GM12874 (cell line): ENCODE results near the gene WASF1.
A peak's percentile ranks its signal among the peaks of the same experiment; 100 is the strongest.

ENCODE experiments used
- CTCF ChIP-seq: IDR thresholded peaks from 2 replicates; pipeline ENCODE4 v1.5.1; 2011; ENCODE audit warnings: low read depth, mild to moderate bottlenecking, control low read depth, low read length, moderate library complexity; ENCODE audit not compliant: insufficient read depth

WASF1 gene

GRCh38 chr6:110055387-110055735, 124.1 kb downstream of the WASF1 start:
- TF ChIP-seq CTCF = no peak

GRCh38 chr6:110054664-110055386, 124.6 kb downstream of the WASF1 start:
- no peak for TF ChIP-seq CTCF

GRCh38 chr6:110053395-110054240, 125.9 kb downstream of the WASF1 start:
- TF ChIP-seq CTCF = peak; percentile 46; the same call in 1 of the 2 replicates

- no peak for TF ChIP-seq CTCF
These were observed 129.0 kb downstream of the WASF1 start for GRCh38 chr6:110050440-110050813.
